ENCODE measurements around the gene GPR137. TPM values are rescaled to one million over a fixed set of nuclear protein-coding genes. Genes with fewer than 3 reads are reported as not detected.

GPR137 gene
- total and polyA plus RNA-seq, 10 of the 15 experiments (the other 5 are each of a cell fraction or from before 2014, with no cell fraction given) = 0.37 to 29.2 (median 13.8) TPM

DNA sequence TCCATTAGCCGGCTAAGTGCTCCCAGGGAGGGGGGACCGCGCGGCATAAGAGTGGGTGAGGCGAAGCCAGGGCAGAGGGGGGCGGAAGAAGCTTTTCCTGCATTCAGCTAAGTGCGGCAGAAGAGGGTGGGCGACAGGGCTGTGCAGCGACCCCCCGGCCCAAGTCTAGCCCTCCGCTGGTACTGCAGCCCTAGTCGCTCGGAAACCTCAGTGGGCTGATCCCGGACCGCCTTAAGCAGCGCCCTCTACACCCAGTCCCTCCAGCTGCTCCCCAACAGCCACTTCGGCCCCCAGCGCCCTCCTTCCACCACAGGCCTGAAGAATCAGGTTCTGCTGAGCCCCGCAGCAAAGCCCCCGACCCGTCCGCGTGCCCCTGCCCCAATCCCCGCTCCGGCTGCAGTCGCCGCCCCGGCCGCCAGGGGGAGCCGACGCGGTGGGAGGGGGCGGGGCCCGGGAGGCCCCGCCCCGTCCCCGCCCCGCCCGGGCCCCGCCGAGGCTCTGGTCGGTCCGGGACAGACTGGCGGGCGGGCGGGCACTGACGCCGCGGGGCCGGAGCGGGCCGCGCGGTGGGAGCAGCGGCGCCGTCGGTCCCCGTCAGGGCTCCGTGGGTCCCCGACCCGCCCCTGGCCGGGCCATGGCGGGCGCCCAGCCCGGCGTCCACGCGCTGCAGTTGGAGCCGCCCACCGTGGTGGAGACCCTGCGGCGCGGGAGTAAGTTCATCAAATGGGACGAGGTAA lies 34.5 kb upstream of the GPR137 start, which contains the start of gene PLCB3 (continued):
- TF ChIP-seq, protein P1, sequence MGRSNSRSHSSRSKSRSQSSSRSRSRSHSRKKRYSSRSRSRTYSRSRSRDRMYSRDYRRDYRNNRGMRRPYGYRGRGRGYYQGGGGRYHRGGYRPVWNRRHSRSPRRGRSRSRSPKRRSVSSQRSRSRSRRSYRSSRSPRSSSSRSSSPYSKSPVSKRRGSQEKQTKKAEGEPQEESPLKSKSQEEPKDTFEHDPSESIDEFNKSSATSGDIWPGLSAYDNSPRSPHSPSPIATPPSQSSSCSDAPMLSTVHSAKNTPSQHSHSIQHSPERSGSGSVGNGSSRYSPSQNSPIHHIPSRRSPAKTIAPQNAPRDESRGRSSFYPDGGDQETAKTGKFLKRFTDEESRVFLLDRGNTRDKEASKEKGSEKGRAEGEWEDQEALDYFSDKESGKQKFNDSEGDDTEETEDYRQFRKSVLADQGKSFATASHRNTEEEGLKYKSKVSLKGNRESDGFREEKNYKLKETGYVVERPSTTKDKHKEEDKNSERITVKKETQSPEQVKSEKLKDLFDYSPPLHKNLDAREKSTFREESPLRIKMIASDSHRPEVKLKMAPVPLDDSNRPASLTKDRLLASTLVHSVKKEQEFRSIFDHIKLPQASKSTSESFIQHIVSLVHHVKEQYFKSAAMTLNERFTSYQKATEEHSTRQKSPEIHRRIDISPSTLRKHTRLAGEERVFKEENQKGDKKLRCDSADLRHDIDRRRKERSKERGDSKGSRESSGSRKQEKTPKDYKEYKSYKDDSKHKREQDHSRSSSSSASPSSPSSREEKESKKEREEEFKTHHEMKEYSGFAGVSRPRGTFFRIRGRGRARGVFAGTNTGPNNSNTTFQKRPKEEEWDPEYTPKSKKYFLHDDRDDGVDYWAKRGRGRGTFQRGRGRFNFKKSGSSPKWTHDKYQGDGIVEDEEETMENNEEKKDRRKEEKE (IDR thresholded peaks at IDR 0.05) = no peak
- no peak for TF ChIP-seq KLF5 (IDR thresholded peaks at IDR 0.05; ENCODE audit: partially characterized antibody)
- no peak for TF ChIP-seq CHD2 (IDR thresholded peaks at IDR 0.05; ENCODE audit: borderline replicate concordance, low read depth, low read length)
- no peak for TF ChIP-seq NFYB (IDR thresholded peaks at IDR 0.05; ENCODE audit: insufficient read depth, low read depth, low read length)
- TF ChIP-seq WRNIP1 (IDR thresholded peaks at IDR 0.05; ENCODE audit: borderline replicate concordance, low read depth, low read length) = no peak
- TF ChIP-seq ZBTB33 (IDR thresholded peaks at IDR 0.05) = no peak
- no peak for TF ChIP-seq KDM1A (IDR thresholded peaks at IDR 0.05; ENCODE audit: borderline replicate concordance)
- TF ChIP-seq POLR2A (IDR thresholded peaks at IDR 0.05; ENCODE audit: low read depth, low read length) = peak; percentile 74
- no peak for TF ChIP-seq NR2C2 (IDR thresholded peaks at IDR 0.05; ENCODE audit: borderline replicate concordance, control insufficient read depth, insufficient read length, low read depth)
- TF ChIP-seq CHD1 (IDR thresholded peaks at IDR 0.05; ENCODE audit: low read depth, low read length) = no peak
- TF ChIP-seq SUZ12 (IDR thresholded peaks at IDR 0.05; ENCODE audit: unreplicated experiment) = no peak
- TF ChIP-seq SIX5 (IDR thresholded peaks at IDR 0.05; ENCODE audit: low read depth, low read length, severe bottlenecking) = no peak
- TF ChIP-seq, protein P2, sequence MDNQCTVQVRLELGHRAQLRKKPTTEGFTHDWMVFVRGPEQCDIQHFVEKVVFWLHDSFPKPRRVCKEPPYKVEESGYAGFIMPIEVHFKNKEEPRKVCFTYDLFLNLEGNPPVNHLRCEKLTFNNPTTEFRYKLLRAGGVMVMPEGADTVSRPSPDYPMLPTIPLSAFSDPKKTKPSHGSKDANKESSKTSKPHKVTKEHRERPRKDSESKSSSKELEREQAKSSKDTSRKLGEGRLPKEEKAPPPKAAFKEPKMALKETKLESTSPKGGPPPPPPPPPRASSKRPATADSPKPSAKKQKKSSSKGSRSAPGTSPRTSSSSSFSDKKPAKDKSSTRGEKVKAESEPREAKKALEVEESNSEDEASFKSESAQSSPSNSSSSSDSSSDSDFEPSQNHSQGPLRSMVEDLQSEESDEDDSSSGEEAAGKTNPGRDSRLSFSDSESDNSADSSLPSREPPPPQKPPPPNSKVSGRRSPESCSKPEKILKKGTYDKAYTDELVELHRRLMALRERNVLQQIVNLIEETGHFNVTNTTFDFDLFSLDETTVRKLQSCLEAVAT (IDR thresholded peaks at IDR 0.05) = 0 out of 2 replicates have a peak, but pooled peaks have one; percentile 21
- no peak for TF ChIP-seq HDAC2 (IDR thresholded peaks at IDR 0.05)
- no peak for TF ChIP-seq PML (IDR thresholded peaks at IDR 0.05; ENCODE audit: low read length)
- no peak for TF ChIP-seq TCF3 (IDR thresholded peaks at IDR 0.05; ENCODE audit: borderline replicate concordance, insufficient read depth, low read depth, low read length)
- no peak for TF ChIP-seq NBN (IDR thresholded peaks at IDR 0.05)
- TF ChIP-seq, protein P3, sequence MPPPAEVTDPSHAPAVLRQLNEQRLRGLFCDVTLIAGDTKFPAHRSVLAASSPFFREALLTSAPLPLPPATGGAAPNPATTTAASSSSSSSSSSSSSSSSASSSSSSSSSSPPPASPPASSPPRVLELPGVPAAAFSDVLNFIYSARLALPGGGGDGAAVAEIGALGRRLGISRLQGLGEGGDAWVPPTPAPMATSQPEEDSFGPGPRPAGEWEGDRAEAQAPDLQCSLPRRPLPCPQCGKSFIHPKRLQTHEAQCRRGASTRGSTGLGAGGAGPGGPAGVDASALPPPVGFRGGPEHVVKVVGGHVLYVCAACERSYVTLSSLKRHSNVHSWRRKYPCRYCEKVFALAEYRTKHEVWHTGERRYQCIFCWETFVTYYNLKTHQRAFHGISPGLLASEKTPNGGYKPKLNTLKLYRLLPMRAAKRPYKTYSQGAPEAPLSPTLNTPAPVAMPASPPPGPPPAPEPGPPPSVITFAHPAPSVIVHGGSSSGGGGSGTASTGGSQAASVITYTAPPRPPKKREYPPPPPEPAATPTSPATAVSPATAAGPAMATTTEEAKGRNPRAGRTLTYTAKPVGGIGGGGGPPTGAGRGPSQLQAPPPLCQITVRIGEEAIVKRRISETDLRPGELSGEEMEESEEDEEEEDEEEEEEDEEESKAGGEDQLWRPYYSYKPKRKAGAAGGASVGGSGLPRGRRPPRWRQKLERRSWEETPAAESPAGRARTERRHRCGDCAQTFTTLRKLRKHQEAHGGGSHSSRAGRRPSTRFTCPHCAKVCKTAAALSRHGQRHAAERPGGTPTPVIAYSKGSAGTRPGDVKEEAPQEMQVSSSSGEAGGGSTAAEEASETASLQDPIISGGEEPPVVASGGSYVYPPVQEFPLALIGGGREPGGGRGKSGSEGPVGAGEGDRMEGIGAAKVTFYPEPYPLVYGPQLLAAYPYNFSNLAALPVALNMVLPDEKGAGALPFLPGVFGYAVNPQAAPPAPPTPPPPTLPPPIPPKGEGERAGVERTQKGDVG (CRISPR knock-in tag; IDR thresholded peaks at IDR 0.05) = no peak
- no peak for TF ChIP-seq IRF3 (IDR thresholded peaks at IDR 0.05)
- TF ChIP-seq SMAD5 (IDR thresholded peaks at IDR 0.05; ENCODE audit: low read depth) = no peak
- TF ChIP-seq IKZF2 (IDR thresholded peaks at IDR 0.05) = no peak
